CD1c-positive myeloid dendritic cell (primary cell): ENCODE results near the gene SCN4B.
A peak's percentile ranks its signal among the peaks of the same experiment; 100 is the strongest.

ENCODE experiments used
- DNase-seq: peaks from one replicate; pipeline ENCODE4 v3.0.0-alpha.2; 2016; ENCODE audit errors: extremely low spot score

SCN4B gene

DNA sequence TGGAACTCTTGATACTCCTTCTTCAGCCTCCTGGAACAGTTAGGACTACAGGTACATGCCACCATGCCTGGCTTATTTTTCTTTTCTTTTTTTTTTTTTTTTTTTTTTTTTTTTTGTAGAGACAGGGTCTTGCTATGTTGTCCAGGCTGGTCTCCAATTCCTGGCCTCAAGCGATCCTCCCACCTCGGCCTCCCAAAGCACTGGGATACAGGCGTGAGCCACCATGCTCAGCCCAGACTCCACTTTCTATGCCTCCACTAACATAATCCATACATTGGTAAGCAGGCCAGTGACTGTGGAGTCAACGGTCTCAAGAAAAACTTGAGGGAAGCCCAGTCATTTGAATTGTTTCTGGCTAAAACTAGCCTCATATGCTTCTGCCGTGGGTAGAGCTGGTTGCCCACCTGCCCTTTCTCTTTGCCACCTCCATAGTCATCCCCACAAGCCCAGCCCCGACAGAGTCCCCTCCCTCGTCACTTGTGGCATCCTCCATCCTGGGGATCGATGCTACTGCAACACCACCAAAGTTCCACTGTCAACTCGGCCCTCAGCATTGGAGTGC, 21.5 kb upstream of the SCN4B start:
- DNase-seq: no peak

GRCh38 chr11:118172356-118172755, 19.7 kb upstream of the SCN4B start:
- no peak for DNase-seq

- peak; percentile 81 for DNase-seq
Measured at GRCh38 chr11:118171269-118172062, 18.8 kb upstream of the SCN4B start.

GRCh38 chr11:118170882-118171268, 18.3 kb upstream of the SCN4B start:
- no peak for DNase-seq

DNA sequence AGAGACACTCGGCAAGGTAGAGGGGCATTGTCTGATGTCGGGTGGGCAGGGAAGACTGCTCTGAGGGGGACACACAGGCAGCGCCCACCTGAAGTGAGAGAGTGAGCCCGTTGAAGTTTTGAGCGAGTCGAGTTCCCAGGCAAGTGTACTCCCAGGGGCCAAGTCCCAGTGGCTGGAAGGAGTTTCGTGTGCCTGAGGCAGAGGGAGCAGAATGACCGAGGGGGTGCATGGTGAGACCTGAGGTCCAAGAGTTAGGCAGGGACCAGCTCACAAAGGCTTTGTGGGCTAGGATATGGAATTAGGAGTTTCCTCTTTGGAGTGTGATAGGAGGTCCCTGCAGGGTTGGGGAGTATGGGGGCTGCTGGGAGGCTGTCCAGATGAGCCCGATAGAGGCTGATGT, 17.6 kb upstream of the SCN4B start:
- DNase-seq: no peak

- no peak for DNase-seq
Measured at GRCh38 chr11:118169300-118170140, 16.9 kb upstream of the SCN4B start.

DNA sequence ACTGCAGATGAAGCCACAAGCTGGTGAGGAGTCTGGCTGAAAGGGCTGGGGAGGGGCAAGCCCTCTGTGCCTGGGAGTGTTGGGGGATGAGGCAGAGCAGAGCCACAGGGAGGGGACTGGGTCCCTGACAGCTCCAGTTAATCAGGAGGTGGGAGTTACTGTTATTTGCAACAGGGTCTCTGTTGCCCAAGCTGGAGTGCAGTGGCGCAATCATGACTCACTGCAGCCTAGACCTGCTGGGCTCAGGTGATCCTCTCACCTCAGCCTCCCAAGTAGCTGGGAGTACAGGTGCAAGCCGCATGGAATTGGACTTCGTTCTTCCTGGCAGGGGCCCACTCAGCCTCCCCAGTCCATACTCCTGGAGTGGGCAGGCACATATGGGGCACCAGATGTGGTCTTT, 16.1 kb upstream of the SCN4B start:
- DNase-seq: no peak

DNA sequence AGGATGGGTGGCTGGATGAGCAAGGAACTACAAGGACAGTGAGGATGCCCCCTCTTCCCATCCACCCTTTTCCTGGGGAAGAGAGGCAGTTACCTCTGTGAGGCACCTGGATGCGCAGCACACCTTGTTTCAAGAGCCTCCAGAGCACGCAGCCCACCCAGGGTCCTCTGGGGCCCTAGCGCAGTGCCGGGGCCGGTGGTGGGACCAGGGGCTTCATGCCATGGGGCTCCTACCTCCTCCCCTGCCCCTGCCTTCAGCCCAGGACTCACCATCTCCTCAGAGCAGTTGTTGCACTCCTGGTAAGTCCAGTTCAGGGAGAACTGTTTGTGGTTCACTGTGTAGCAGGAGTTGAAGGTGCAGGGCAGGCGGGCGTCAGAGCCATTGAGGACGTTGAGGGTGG, 15.7 kb upstream of the SCN4B start:
- DNase-seq: no peak

DNA sequence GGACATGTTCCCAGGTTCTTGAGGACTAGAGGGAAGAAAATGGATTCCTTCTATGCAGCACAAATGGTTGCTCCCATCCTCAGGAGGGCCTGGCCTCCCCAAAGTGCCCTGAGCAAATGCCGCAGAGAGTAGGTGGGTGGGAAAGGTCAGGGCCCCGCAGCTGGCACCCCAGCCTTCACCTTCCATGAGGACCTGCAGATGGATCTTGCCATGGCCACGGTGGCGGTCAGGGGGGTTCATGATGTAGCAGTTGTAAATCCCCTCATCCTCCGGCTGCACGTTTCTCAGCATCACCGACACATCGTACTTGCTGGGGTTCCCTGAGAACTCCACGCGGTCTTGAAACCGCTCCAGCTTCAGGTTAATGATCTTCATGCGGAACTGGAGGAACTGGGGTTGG, 15.3 kb upstream of the SCN4B start:
- DNase-seq: no peak

GRCh38 chr11:118167253-118167652, 14.6 kb upstream of the SCN4B start:
- no peak for DNase-seq

GRCh38 chr11:118166641-118167040, 14.0 kb upstream of the SCN4B start:
- no peak for DNase-seq

GRCh38 chr11:118164885-118165284, 12.3 kb upstream of the SCN4B start:
- no peak for DNase-seq

DNA sequence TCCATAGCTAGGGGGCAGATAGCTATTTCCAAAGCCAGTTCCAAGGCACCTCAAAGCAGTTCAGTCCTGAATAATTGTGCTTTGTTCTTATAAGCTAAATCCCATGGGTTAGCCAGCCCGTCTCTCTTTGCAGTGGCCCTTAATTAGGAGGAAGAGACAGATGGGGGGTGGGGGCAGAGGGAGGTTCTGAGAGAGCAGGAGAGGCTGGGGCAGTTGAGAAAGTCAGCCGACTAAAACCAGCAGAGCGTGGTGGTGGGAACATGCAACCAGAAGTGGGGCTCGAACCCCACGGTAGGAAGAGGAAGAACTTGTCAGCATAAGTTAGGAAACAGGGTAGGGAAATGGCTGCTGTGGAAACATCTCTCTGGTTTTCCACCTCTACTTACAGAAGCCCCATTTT, 10.9 kb upstream of the SCN4B start:
- DNase-seq: no peak

- no peak for DNase-seq
Measured at GRCh38 chr11:118162846-118163245, 10.2 kb upstream of the SCN4B start.

- no peak for DNase-seq
Measured at GRCh38 chr11:118161786-118162185, 9.2 kb upstream of the SCN4B start.

- DNase-seq: no peak
Measured at GRCh38 chr11:118157186-118157895, 4.7 kb upstream of the SCN4B start.

- no peak for DNase-seq
Measured at GRCh38 chr11:118156531-118157185, 4.0 kb upstream of the SCN4B start.

- DNase-seq: peak; percentile 11
Measured at GRCh38 chr11:118155776-118156530, 3.3 kb upstream of the SCN4B start.

DNA sequence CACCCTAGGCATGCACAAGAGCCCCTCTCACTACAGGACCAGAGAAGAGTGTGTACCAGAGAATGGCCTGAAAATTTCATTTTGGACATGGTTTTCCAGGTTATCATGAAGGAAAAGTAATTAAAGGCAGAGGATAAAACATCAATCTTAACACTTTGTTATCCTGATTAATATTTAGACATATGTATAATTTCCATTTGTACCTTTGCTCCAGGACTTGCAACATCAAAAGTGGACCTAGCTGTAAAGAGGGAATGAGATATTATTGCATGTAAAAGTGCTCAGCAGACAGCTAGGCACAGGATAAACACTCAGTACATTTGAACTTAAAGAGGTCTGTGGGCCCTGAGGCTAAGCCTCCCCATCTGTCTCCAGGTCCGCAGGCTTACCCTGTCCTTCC, 2.0 kb upstream of the SCN4B start:
- DNase-seq: no peak

DNA sequence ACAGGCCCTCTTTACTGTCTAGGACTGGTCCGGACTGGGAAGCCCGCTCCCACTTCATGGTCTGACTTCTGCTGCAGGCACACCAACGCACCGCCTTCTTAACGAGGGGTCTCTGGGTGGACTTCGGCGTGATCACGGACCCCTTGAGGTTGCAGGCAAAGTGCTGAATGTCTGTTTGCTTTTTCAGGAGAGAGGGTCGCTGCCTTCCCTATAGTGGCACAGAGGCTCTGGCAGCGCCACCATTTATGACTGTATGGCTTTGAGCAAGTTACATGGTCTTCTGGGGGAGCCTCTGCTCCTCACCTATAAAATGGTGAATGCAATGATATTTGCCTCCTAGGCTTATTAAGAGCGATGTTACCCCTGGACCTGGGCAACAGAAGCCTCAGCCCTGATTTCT, 1.4 kb upstream of the SCN4B start:
- DNase-seq: no peak

- DNase-seq: no peak
Measured at GRCh38 chr11:118153516-118153915, 893 bp upstream of the SCN4B start.
